Activated T-helper 1 cell treated with anti-CD3 and anti-CD28 coated beads, Interleukin-12 subunit alpha, Interleukin-12 subunit beta, Interleukin-2, Interleukin-4 antibody, amounts not matched to agents 30 ng/mL and 10 ng/mL and 1 ng/mL, durations not matched to agents 14 hours and 24 hours and 36 hours (primary cell): ENCODE data around the gene VPS33B. TPM values are rescaled to one million over a fixed set of nuclear protein-coding genes. Genes with fewer than 3 reads are reported as not detected.

Source experiments
- DNase-seq: peaks from one replicate; pipeline ENCODE4 v3.0.0; 2021; ENCODE audit warnings: low spot score
- H3K27ac Mint-ChIP-seq: one replicate; pipeline ENCODE4 v1.8.0; 2021; ENCODE audit warnings: mild to moderate bottlenecking, mixed read lengths
- H3K27me3 Mint-ChIP-seq: one replicate; pipeline ENCODE4 v1.8.0; 2022; ENCODE audit warnings: mild to moderate bottlenecking, moderate library complexity, mixed read lengths; ENCODE audit not compliant: insufficient read depth
- H3K36me3 Mint-ChIP-seq: one replicate; pipeline ENCODE4 v1.8.0; 2021; ENCODE audit warnings: low read depth, mixed read lengths
- H3K4me1 Mint-ChIP-seq: one replicate; pipeline ENCODE4 v1.8.0; 2021; ENCODE audit warnings: low read depth, mixed read lengths
- H3K4me3 Mint-ChIP-seq: one replicate; pipeline ENCODE4 v1.8.0; 2021; ENCODE audit warnings: mild to moderate bottlenecking, moderate library complexity, mixed read lengths
- H3K9me3 Mint-ChIP-seq: one replicate; pipeline ENCODE4 v1.8.0; 2021; ENCODE audit warnings: mixed read lengths
- intact Hi-C: fragments of 100-400 bp; cut with micrococcal nuclease; formaldehyde crosslinking; loops from one replicate; pipeline ENCODE4 v1.15.1; 2024
- total RNA-seq: library from RNA; stranded (reverse); gene quantifications from 2 replicates; pipeline ENCODE4 v1.2.3, GENCODE V29; 2022

The VPS33B gene
- total RNA-seq, 1 donor from 2014 or later: 20.8 TPM

- Mint-ChIP-seq H3K9me3 (no peaks in the 10 kb centered on the region), H3K27ac (no peak overlapping the region), H3K4me1 (peaks cover 9% of the 10 kb centered on the region), H3K4me3 (no peak overlapping the region), H3K27me3 (no peaks in the 10 kb centered on the region), H3K36me3 (peaks cover 38% of the 10 kb centered on the region)
- no peak for DNase-seq
- intact Hi-C loops: loop anchor here (10.0 kb wide), 1 partner anchor 1616 kb away; the partner anchor contains the start of gene POLG
Measured at GRCh38 chr15:90950676-90951075, 71.7 kb downstream of the VPS33B start.

GRCh38 chr15:90949979-90950675, 72.3 kb downstream of the VPS33B start:
- no peaks in the 10 kb centered on the region for H3K27me3 Mint-ChIP-seq
- peaks cover 9% of the 10 kb centered on the region for H3K4me1 Mint-ChIP-seq
- intact Hi-C loops: loop anchor here (10.0 kb wide), 1 partner anchor 1615 kb away; the partner anchor contains the start of gene POLG
- peaks cover 38% of the 10 kb centered on the region for H3K36me3 Mint-ChIP-seq
- H3K4me3 Mint-ChIP-seq: no peak overlapping the region
- no peak overlapping the region for H3K27ac Mint-ChIP-seq
- no peak for DNase-seq
- H3K9me3 Mint-ChIP-seq: no peaks in the 10 kb centered on the region

Other genes with a start within 250 kb of the VPS33B start
- gene FURIN, start 154.0 kb downstream of the VPS33B start, total RNA-seq: 530 and 545 TPM in 2 replicates
- gene FES, start 138.1 kb downstream of the VPS33B start, total RNA-seq: 45.4 and 57.1 TPM in 2 replicates
- gene MAN2A2, start 119.3 kb downstream of the VPS33B start, total RNA-seq: 228 and 239 TPM in 2 replicates
- 38.8 and 39.0 TPM in 2 replicates for gene HDDC3, start 90.0 kb downstream of the VPS33B start, total RNA-seq
- gene UNC45A, start 87.3 kb downstream of the VPS33B start, total RNA-seq: 60.5 and 68.6 TPM in 2 replicates
- 26.4 and 27.2 TPM in 2 replicates for gene RCCD1, start 67.7 kb downstream of the VPS33B start, total RNA-seq
- gene PRC1, start 28.1 kb downstream of the VPS33B start, total RNA-seq: 78.4 and 86.0 TPM in 2 replicates
- 0.08 and 0.12 TPM in 2 replicates for gene SV2B, start 77.7 kb upstream of the VPS33B start, total RNA-seq